EL (cell line): ENCODE results near the gene CERS5.
A peak's percentile ranks its signal among the peaks of the same experiment; 100 is the strongest.

Source experiments
- DNase-seq: peaks from one replicate; pipeline ENCODE4 v3.0.0-alpha.2; 2016

Gene CERS5

GRCh38 chr12:50121641-50122040 is 45.5 kb downstream of the CERS5 start:
- DNase-seq: no peak

- no peak for DNase-seq
Observed at GRCh38 chr12:50120953-50121352, 46.2 kb downstream of the CERS5 start.

- no peak for DNase-seq
Observed at GRCh38 chr12:50120521-50120920, 46.6 kb downstream of the CERS5 start.

GRCh38 chr12:50119387-50119786 is 47.8 kb downstream of the CERS5 start:
- no peak for DNase-seq

- DNase-seq: no peak
Observed at GRCh38 chr12:50117057-50117622, 50.0 kb downstream of the CERS5 start.

GRCh38 chr12:50112456-50113218 is 54.5 kb downstream of the CERS5 start:
- DNase-seq: no peak

GRCh38 chr12:50111693-50112455 is 55.3 kb downstream of the CERS5 start, which contains the start of gene COX14:
TSS of gene COX14 (plus strand) at chr12:50112236. CDS start at chr12:50120044, 7,808 bp downstream.
- DNase-seq: peak; percentile 100

- DNase-seq: no peak
Observed at GRCh38 chr12:50111395-50111692, 55.8 kb downstream of the CERS5 start.

- DNase-seq: peak; percentile 65
Observed at GRCh38 chr12:50110762-50111351, 56.3 kb downstream of the CERS5 start.

GRCh38 chr12:50110127-50110761 is 56.9 kb downstream of the CERS5 start:
- DNase-seq: peak; percentile 57

- DNase-seq: no peak
Observed at GRCh38 chr12:50109319-50109718, 57.9 kb downstream of the CERS5 start.

- no peak for DNase-seq
Observed at GRCh38 chr12:50107416-50108268, 59.5 kb downstream of the CERS5 start.

GRCh38 chr12:50106907-50107306 is 60.3 kb downstream of the CERS5 start:
- no peak for DNase-seq

- DNase-seq: no peak
Observed at GRCh38 chr12:50105913-50106450, 61.2 kb downstream of the CERS5 start.

GRCh38 chr12:50104417-50105366 is 62.5 kb downstream of the CERS5 start:
- DNase-seq: no peak

- peak; percentile 45 for DNase-seq
Observed at GRCh38 chr12:50103767-50104321, 63.3 kb downstream of the CERS5 start, which contains the start of gene GPD1. TSS of gene GPD1 (plus strand) at chr12:50104008. CDS start at chr12:50104051, 43 bp downstream.

GRCh38 chr12:50103351-50103750 is 63.8 kb downstream of the CERS5 start:
- no peak for DNase-seq

GRCh38 chr12:50102646-50103309 is 64.4 kb downstream of the CERS5 start:
- DNase-seq: no peak

- no peak for DNase-seq
Observed at GRCh38 chr12:50102131-50102531, 65.0 kb downstream of the CERS5 start.

GRCh38 chr12:50101663-50102062 is 65.5 kb downstream of the CERS5 start:
- peak; percentile 45 for DNase-seq
